HG03159 (cell line): ENCODE data around the gene CACNB4.
A peak's percentile ranks its signal among the peaks of the same experiment; 100 is the strongest.

Source experiments
- ATAC-seq: cut with Tn5 transposase; IDR thresholded peaks from one replicate; pipeline ENCODE4 v1.9.1; 2021; ENCODE audit warnings: mild to moderate bottlenecking, moderate library complexity; ENCODE audit not compliant: unreplicated experiment

The CACNB4 gene

DNA sequence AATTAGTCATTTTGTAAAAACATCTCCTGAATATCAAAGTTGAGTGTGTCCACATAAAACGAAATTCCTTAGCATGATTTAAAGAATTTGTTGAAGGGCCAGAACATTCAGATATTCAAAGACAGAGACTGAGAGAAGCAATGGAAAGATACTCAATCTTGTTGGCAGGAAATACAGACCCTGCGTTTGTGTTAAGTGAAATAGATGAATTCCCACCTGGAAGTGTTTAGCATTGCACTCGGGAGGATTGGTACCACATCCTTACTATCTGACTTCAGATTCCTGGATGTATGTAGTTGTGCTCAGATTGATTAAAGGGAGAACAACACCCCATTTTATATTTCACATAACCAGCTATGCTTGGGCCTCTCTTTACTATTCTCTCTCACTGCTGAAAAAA lies 260.9 kb downstream of the CACNB4 start:
- no peak for ATAC-seq

- ATAC-seq = peak; percentile 69
Measured at GRCh38 chr2:151833984-151834383, 264.9 kb downstream of the CACNB4 start.

DNA sequence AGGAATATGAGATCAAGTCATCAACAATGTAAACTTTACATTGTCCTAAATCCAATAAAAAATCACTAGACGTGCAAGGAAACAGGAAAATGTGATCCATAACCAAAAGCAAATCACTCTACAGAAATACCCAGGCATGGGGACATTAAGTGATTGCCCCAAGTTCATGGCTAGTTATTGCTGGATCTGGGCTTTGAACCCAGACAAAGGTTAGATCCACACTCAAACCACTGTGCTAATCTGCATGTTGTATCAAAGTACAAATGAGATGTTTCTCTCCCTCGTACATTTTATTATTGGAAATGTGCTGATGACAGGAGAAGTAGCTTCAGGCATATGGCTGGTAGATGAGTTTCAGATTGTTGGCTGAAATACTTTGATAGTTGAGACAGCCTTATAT lies 267.9 kb downstream of the CACNB4 start:
- no peak for ATAC-seq

- ATAC-seq = no peak
Measured at GRCh38 chr2:151828890-151829324, 269.9 kb downstream of the CACNB4 start.

GRCh38 chr2:151828143-151828889 lies 270.5 kb downstream of the CACNB4 start, which contains the start of gene ARL5A:
Gene ARL5A, minus strand, starts transcription at chr2:151828421. Its CDS starts 245 bp downstream, at chr2:151828176.
- peak; percentile 94 for ATAC-seq

GRCh38 chr2:151827564-151828142 lies 271.2 kb downstream of the CACNB4 start:
- ATAC-seq = peak; percentile 27

DNA sequence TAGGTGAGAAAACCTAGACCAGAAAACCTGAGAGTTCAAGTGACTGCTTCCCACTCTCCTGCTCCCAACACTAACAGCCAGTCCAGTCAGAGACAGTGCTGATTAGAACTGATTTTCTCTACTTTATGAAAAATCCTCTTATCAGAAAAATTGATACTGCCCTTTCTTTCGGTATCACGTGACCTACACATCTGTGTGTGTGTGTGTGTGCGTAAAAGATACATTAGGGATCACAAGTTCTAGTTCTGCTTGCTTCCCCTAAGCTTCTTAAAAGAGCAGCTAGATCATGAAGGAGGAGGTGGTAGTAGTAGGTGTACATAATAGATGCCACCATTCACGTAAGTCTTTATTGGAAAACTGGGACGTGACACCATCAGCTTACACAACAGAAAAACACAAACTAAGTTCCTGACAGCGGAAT lies 272.1 kb downstream of the CACNB4 start:
- ATAC-seq = no peak

GRCh38 chr2:151824886-151825285 lies 274.0 kb downstream of the CACNB4 start:
- ATAC-seq = no peak

GRCh38 chr2:151823651-151824050 lies 275.2 kb downstream of the CACNB4 start:
- no peak for ATAC-seq

- peak; percentile 66 for ATAC-seq
Measured at GRCh38 chr2:151819920-151820319, 278.9 kb downstream of the CACNB4 start.

DNA sequence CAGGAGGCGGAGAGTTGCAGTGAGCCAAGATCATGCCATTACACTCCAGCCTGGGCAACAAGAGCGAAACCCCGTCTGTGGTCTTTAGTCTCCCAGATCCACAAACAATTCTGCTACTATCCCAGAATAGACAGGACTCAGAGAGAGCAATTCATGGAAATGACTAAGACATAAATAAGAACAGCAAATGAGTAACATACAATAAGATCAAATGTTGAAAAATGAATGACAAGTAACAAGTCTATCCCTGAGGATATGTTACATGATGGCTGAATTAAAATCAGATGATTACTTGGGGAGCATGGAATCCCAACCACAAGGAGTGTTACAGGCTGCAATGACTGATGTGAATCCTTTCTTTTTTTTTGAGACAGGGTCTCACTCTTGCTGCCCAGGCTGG lies 280.9 kb downstream of the CACNB4 start:
- no peak for ATAC-seq

GRCh38 chr2:151816843-151817242 lies 282.0 kb downstream of the CACNB4 start:
- no peak for ATAC-seq

- ATAC-seq = no peak
Measured at GRCh38 chr2:151815821-151816489, 282.9 kb downstream of the CACNB4 start.

DNA sequence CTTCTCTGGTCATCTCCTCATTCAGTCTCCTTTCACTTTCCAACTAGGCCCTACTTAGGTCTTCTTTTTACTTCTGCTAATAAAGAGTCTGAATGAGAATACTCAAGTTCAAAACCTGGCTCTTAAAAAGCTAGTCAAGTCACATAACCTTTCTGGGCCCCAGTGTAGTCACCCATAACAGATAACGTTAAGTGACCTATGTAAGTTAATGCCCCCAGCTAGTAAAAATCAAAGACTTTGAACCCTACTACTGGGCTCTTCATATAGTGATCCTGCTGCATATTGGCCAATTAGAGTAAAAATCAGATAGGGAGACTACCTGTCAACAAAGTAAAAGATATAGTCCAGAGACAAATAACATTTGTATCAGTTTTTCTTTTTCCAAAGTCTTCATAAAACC lies 288.4 kb downstream of the CACNB4 start:
- no peak for ATAC-seq

GRCh38 chr2:151809073-151809383 lies 289.8 kb downstream of the CACNB4 start:
- no peak for ATAC-seq

- ATAC-seq = no peak
Measured at GRCh38 chr2:151808258-151809072, 290.4 kb downstream of the CACNB4 start.

- ATAC-seq = no peak
Measured at GRCh38 chr2:151805961-151806360, 292.9 kb downstream of the CACNB4 start.

DNA sequence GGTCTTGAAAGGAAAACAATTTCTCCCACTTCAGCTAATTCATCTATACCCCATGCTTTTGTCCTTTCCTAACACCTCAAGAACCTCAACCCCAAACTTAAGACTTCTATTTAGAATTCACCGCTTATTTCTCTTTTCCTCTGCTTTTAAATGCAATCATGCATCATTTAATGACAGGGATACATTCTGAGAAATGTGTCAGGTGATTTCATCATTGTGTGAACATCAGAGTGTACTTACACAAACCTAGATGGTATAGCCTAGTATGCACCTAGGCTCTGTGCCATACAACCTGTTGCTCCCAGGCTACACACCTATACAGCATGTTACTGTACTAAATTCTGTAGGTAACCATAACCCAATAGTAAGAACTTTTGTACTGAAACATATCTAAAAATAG lies 293.5 kb downstream of the CACNB4 start:
- ATAC-seq = no peak

- ATAC-seq = no peak
Measured at GRCh38 chr2:151803811-151804210, 295.0 kb downstream of the CACNB4 start.

DNA sequence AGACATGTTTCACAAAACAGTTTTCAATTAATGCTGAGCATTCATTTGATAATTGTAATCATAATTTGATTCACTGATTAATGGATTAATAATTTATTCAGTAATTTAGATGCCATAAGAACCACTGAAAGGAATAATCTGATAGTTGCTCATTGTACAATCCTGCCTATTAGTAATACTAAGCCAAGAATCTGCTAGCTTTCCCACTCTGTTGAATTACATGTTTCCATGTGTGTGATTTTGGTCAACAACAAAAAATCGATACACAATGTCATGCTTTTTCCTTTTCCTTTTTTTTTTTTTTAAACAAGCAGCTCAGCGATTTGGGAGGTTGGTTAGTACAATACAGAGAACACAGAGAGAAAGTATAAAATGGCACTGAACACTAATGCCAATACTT lies 296.5 kb downstream of the CACNB4 start:
- ATAC-seq = no peak

DNA sequence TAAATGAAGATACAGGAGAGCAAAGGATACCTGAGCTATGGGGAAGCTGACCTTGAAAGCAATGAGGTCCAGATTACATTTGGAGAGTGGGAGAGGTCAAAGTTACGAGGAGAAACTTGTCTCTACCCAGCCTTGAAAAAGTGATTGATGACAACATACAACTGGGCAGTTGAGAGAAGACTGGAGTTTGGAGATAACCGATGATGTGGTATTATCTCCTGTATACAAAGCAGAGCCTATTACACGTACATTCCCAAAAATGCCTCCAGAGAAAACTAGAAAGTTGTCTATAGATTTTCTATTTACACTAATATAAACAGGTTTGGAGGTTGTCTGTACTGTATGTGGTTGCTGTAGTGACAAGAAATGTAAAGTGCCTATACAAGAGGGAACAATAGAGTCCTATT lies 299.0 kb downstream of the CACNB4 start:
- no peak for ATAC-seq
